ENCODE data around the gene TSHZ2. TPM values are rescaled to one million over a fixed set of nuclear protein-coding genes. Genes with fewer than 3 reads are reported as not detected.

TSHZ2 gene
- total RNA-seq, 1 donor from 2014 or later = 30.4 TPM

- intact Hi-C loops (cut with DNase I) = no loop called here
- H3K4me3 ChIP-seq = no peak overlapping the region
- H3K27me3 ChIP-seq = no peaks in the 10 kb centered on the region
- H3K9me3 ChIP-seq = no peaks in the 10 kb centered on the region
- TF ChIP-seq POLR2AphosphoS5 (IDR thresholded peaks at IDR 0.05; ENCODE audit: insufficient read depth in 1 of 2, low read depth in 1 of 2) (no peak), POLR2A (IDR thresholded peaks at IDR 0.05) (no peak), CTCF (IDR thresholded peaks at IDR 0.05) (no peak)
- H3K36me3 ChIP-seq = no peaks in the 10 kb centered on the region
- no peak overlapping the region for H3K27ac ChIP-seq
- no peak for DNase-seq (ENCODE audit: extremely low spot score in 2 of 2)
- peaks cover 4% of the 10 kb centered on the region for H3K4me1 ChIP-seq
Observed at GRCh38 chr20:53044296-53044695, 72.1 kb downstream of the TSHZ2 start.

- DNase-seq (ENCODE audit: extremely low spot score in 2 of 2) = no peak
- Histone ChIP-seq H3K27me3 (no peaks in the 10 kb centered on the region), H3K4me3 (no peak overlapping the region), H3K9me3 (no peaks in the 10 kb centered on the region), H3K4me1 (peaks cover 3% of the 10 kb centered on the region), H3K36me3 (no peaks in the 10 kb centered on the region), H3K27ac (no peak overlapping the region)
- intact Hi-C loops (cut with DNase I) = no loop called here
- TF ChIP-seq POLR2A (IDR thresholded peaks at IDR 0.05) = no peak
- TF ChIP-seq POLR2AphosphoS5 (IDR thresholded peaks at IDR 0.05; ENCODE audit: insufficient read depth in 1 of 2, low read depth in 1 of 2) = no peak
- TF ChIP-seq CTCF (IDR thresholded peaks at IDR 0.05) = no peak
Observed at GRCh38 chr20:53045941-53046340, 73.8 kb downstream of the TSHZ2 start.

GRCh38 chr20:53047203-53047602 lies 75.0 kb downstream of the TSHZ2 start:
- H3K4me1 ChIP-seq = no peaks in the 10 kb centered on the region
- no peaks in the 10 kb centered on the region for H3K36me3 ChIP-seq
- no peaks in the 10 kb centered on the region for H3K9me3 ChIP-seq
- intact Hi-C loops (cut with DNase I) = no loop called here
- TF ChIP-seq POLR2A (IDR thresholded peaks at IDR 0.05) (no peak), CTCF (IDR thresholded peaks at IDR 0.05) (no peak), POLR2AphosphoS5 (IDR thresholded peaks at IDR 0.05; ENCODE audit: insufficient read depth in 1 of 2, low read depth in 1 of 2) (no peak)
- no peak overlapping the region for H3K27ac ChIP-seq
- no peak overlapping the region for H3K4me3 ChIP-seq
- no peaks in the 10 kb centered on the region for H3K27me3 ChIP-seq
- no peak for DNase-seq (ENCODE audit: extremely low spot score in 2 of 2)

- Histone ChIP-seq H3K4me3 (no peak overlapping the region), H3K9me3 (no peaks in the 10 kb centered on the region), H3K27ac (no peak overlapping the region), H3K36me3 (no peaks in the 10 kb centered on the region), H3K4me1 (no peaks in the 10 kb centered on the region), H3K27me3 (no peaks in the 10 kb centered on the region)
- TF ChIP-seq CTCF (IDR thresholded peaks at IDR 0.05) (no peak), POLR2A (IDR thresholded peaks at IDR 0.05) (no peak), POLR2AphosphoS5 (IDR thresholded peaks at IDR 0.05; ENCODE audit: insufficient read depth in 1 of 2, low read depth in 1 of 2) (no peak)
- intact Hi-C loops (cut with DNase I) = no loop called here
- DNase-seq (ENCODE audit: extremely low spot score in 2 of 2) = no peak
Observed at GRCh38 chr20:53048387-53048786, 76.2 kb downstream of the TSHZ2 start.

GRCh38 chr20:53050338-53050737 lies 78.2 kb downstream of the TSHZ2 start:
- no peaks in the 10 kb centered on the region for H3K9me3 ChIP-seq
- H3K4me1 ChIP-seq = no peaks in the 10 kb centered on the region
- DNase-seq (ENCODE audit: extremely low spot score in 2 of 2) = no peak
- TF ChIP-seq POLR2AphosphoS5 (IDR thresholded peaks at IDR 0.05; ENCODE audit: insufficient read depth in 1 of 2, low read depth in 1 of 2) (no peak), POLR2A (IDR thresholded peaks at IDR 0.05) (no peak), CTCF (IDR thresholded peaks at IDR 0.05) (no peak)
- H3K36me3 ChIP-seq = no peaks in the 10 kb centered on the region
- H3K27me3 ChIP-seq = no peaks in the 10 kb centered on the region
- no peak overlapping the region for H3K4me3 ChIP-seq
- intact Hi-C loops (cut with DNase I) = no loop called here
- no peak overlapping the region for H3K27ac ChIP-seq

Data from vagina (tissue), 2 donors.